MM.1S (cell line): ENCODE data around the gene AOC3.

Experiments
- DNase-seq: peaks from one replicate; pipeline ENCODE4 v3.0.0-alpha.2; 2015
- H2AFZ ChIP-seq: fragments of 300-600 bp; sonication (generic); 2 replicates; pipeline ENCODE4 v1.6.0; 2016; ENCODE audit warnings: antibody characterized with exemption, low read length
- H3F3A ChIP-seq: fragments of 300-600 bp; sonication (generic); 2 replicates; pipeline ENCODE4 v1.6.1; 2016; ENCODE audit warnings: mild to moderate bottlenecking, antibody characterized with exemption, low read length, moderate library complexity, mixed read lengths; ENCODE audit not compliant: insufficient read depth
- H3K27ac ChIP-seq: fragments of 300-600 bp; sonication (generic); 2 replicates; pipeline ENCODE4 v1.5.1; 2016; ENCODE audit warnings: mild to moderate bottlenecking, low read length
- H3K27me3 ChIP-seq: fragments of 300-600 bp; sonication (generic); replicated peaks from 2 replicates; pipeline ENCODE4 v1.6.0; 2016; ENCODE audit warnings: low read length; ENCODE audit not compliant: insufficient read depth
- H3K36me3 ChIP-seq: fragments of 300-600 bp; sonication (generic); replicated peaks from 2 replicates; pipeline ENCODE4 v1.6.1; 2016; ENCODE audit warnings: mild to moderate bottlenecking, low read length, mixed read lengths; ENCODE audit not compliant: insufficient read depth
- H3K4me1 ChIP-seq: fragments of 300-600 bp; sonication (generic); 2 replicates; pipeline ENCODE4 v1.6.1; 2016; ENCODE audit warnings: low read length, mixed read lengths
- H3K4me2 ChIP-seq: fragments of 300-600 bp; sonication (generic); 2 replicates; pipeline ENCODE4 v1.6.0; 2016; ENCODE audit warnings: low read depth, low read length
- H3K4me3 ChIP-seq: fragments of 300-600 bp; sonication (generic); 2 replicates; pipeline ENCODE4 v1.5.1; 2016; ENCODE audit warnings: low read length, mixed read lengths
- H3K79me2 ChIP-seq: fragments of 300-600 bp; sonication (generic); 2 replicates; pipeline ENCODE4 v1.6.1; 2016; ENCODE audit warnings: mixed run types, low read length, mixed read lengths
- H3K9ac ChIP-seq: fragments of 300-600 bp; sonication (generic); 2 replicates; pipeline ENCODE4 v1.6.1; 2016; ENCODE audit warnings: low read length, mixed read lengths
- H3K9me2 ChIP-seq: fragments of 300-600 bp; sonication (generic); replicated peaks from 2 replicates; pipeline ENCODE4 v1.6.1; 2016; ENCODE audit warnings: mild to moderate bottlenecking, low read length, mixed read lengths; ENCODE audit not compliant: insufficient read depth
- H3K9me3 ChIP-seq: fragments of 300-600 bp; sonication (generic); replicated peaks from 2 replicates; pipeline ENCODE4 v1.6.1; 2016; ENCODE audit warnings: mild to moderate bottlenecking, low read length, mixed read lengths; ENCODE audit not compliant: insufficient read depth
- H4K20me1 ChIP-seq: fragments of 300-600 bp; sonication (generic); 2 replicates; pipeline ENCODE4 v1.6.1; 2016; ENCODE audit warnings: mild to moderate bottlenecking, low read length, moderate library complexity, mixed read lengths; ENCODE audit not compliant: insufficient read depth
- CTCF ChIP-seq: fragments of 300-600 bp; sonication (generic); IDR thresholded peaks from 2 replicates; pipeline ENCODE4 v1.5.1; 2016; ENCODE audit warnings: antibody characterized with exemption, low read length, mixed read lengths
- EZH2 ChIP-seq: fragments of 300-600 bp; sonication (generic); optimal IDR thresholded peaks from 2 replicates; pipeline ENCODE3; 2017; ENCODE audit warnings: low read depth, mild to moderate bottlenecking, antibody characterized with exemption, low read length, mixed read lengths
- EZH2phosphoT487 ChIP-seq: fragments of 300-600 bp; sonication (generic); IDR thresholded peaks from 2 replicates; pipeline ENCODE4 v1.6.1; 2018; ENCODE audit warnings: antibody characterized with exemption, low read length

The AOC3 gene

GRCh38 chr17:42846594-42847280 lies 4.3 kb upstream of the AOC3 start:
- no peak for DNase-seq
- Histone ChIP-seq H3K9ac (no peak overlapping the region), H3K79me2 (no peaks in the 10 kb centered on the region), H3K36me3 (0 out of 2 replicates have a peak, but pooled peaks cover 13% of the 10 kb centered on the region), H3K4me3 (no peak overlapping the region), H3K9me2 (no peaks in the 10 kb centered on the region), H3K4me2 (no peak overlapping the region), H3F3A (peaks cover 7% of the 10 kb centered on the region), H3K27me3 (no peaks in the 10 kb centered on the region), H3K27ac (no peak overlapping the region), H2AFZ (no peak overlapping the region), H3K4me1 (peaks cover 11% of the 10 kb centered on the region), H3K9me3 (no peaks in the 10 kb centered on the region), H4K20me1 (no peaks in the 10 kb centered on the region)
- TF ChIP-seq EZH2 (no peak), CTCF (no peak), EZH2phosphoT487 (no peak)

- no peaks in the 10 kb centered on the region for H4K20me1 ChIP-seq
- no peak overlapping the region for H3K27ac ChIP-seq
- H3K27me3 ChIP-seq, result no peaks in the 10 kb centered on the region
- no peaks in the 10 kb centered on the region for H3K79me2 ChIP-seq
- H3K4me2 ChIP-seq, result no peak overlapping the region
- no peaks in the 10 kb centered on the region for H3K9me3 ChIP-seq
- DNase-seq, result no peak
- H3K4me1 ChIP-seq, result peaks cover 21% of the 10 kb centered on the region
- TF ChIP-seq EZH2phosphoT487 (no peak), CTCF (no peak), EZH2 (no peak)
- H3F3A ChIP-seq, result peaks cover 16% of the 10 kb centered on the region
- H3K36me3 ChIP-seq, result 0 out of 2 replicates have a peak, but pooled peaks cover 13% of the 10 kb centered on the region
- H3K9me2 ChIP-seq, result no peaks in the 10 kb centered on the region
- no peak overlapping the region for H3K4me3 ChIP-seq
- H3K9ac ChIP-seq, result no peak overlapping the region
- no peak overlapping the region for H2AFZ ChIP-seq
These were observed 2.9 kb upstream of the AOC3 start for GRCh38 chr17:42848093-42848492.

- no peaks in the 10 kb centered on the region for H4K20me1 ChIP-seq
- H3K27me3 ChIP-seq, result no peaks in the 10 kb centered on the region
- no peaks in the 10 kb centered on the region for H3K79me2 ChIP-seq
- H3K4me1 ChIP-seq, result peaks cover 28% of the 10 kb centered on the region
- H3K9me3 ChIP-seq, result no peaks in the 10 kb centered on the region
- no peak overlapping the region for H3K9ac ChIP-seq
- DNase-seq, result no peak
- H3K36me3 ChIP-seq, result 0 out of 2 replicates have a peak, but pooled peaks cover 9% of the 10 kb centered on the region
- no peak overlapping the region for H3K27ac ChIP-seq
- H3F3A ChIP-seq, result peaks cover 25% of the 10 kb centered on the region
- no peak for TF ChIP-seq EZH2
- TF ChIP-seq EZH2phosphoT487, result no peak
- no peak for TF ChIP-seq CTCF
- no peaks in the 10 kb centered on the region for H3K9me2 ChIP-seq
- no peak overlapping the region for H3K4me2 ChIP-seq
- H2AFZ ChIP-seq, result no peak overlapping the region
- no peak overlapping the region for H3K4me3 ChIP-seq
These were observed 2.0 kb upstream of the AOC3 start for GRCh38 chr17:42849031-42849430.
